Muscle layer of duodenum (tissue), 2 donors: Measurements from ENCODE around the gene FNDC3B.
A peak's percentile ranks its signal among the peaks of the same experiment; 100 is the strongest.

Experiments
- H3K27ac ChIP-seq: one replicate; pipeline ENCODE4 v1.7.0; 2013; ENCODE audit warnings: mild to moderate bottlenecking, low read length
- H3K27me3 ChIP-seq: one replicate; pipeline ENCODE4 v1.7.0; 2013; ENCODE audit warnings: low read depth, mild to moderate bottlenecking, control low read depth, low read length
- H3K36me3 ChIP-seq, 2 donors: one replicate each; pipeline ENCODE4 v1.7.0; 2013; ENCODE audit warnings: low read length in 2 of 2, control low read depth in 1 of 2, mild to moderate bottlenecking in 1 of 2; ENCODE audit not compliant: insufficient read depth in 2 of 2, control insufficient read depth in 1 of 2
- H3K4me1 ChIP-seq, 2 donors: one replicate each; pipeline ENCODE4 v1.7.0; 2013; ENCODE audit warnings: low read length in 2 of 2, mild to moderate bottlenecking in 2 of 2, control low read depth in 1 of 2, moderate library complexity in 1 of 2; ENCODE audit not compliant: insufficient read depth in 2 of 2, control insufficient read depth in 1 of 2
- H3K4me3 ChIP-seq, 2 donors: one replicate each; pipeline ENCODE4 v1.7.0; 2013; ENCODE audit warnings: low read length in 2 of 2, low read depth in 1 of 2, mild to moderate bottlenecking in 1 of 2
- H3K9me3 ChIP-seq, 2 donors: one replicate each; pipeline ENCODE4 v1.7.0; 2013; ENCODE audit warnings: low read length in 2 of 2, control low read depth in 1 of 2, mild to moderate bottlenecking in 1 of 2; ENCODE audit not compliant: control insufficient read depth in 1 of 2
- donor health status: healthy.

FNDC3B gene

DNA sequence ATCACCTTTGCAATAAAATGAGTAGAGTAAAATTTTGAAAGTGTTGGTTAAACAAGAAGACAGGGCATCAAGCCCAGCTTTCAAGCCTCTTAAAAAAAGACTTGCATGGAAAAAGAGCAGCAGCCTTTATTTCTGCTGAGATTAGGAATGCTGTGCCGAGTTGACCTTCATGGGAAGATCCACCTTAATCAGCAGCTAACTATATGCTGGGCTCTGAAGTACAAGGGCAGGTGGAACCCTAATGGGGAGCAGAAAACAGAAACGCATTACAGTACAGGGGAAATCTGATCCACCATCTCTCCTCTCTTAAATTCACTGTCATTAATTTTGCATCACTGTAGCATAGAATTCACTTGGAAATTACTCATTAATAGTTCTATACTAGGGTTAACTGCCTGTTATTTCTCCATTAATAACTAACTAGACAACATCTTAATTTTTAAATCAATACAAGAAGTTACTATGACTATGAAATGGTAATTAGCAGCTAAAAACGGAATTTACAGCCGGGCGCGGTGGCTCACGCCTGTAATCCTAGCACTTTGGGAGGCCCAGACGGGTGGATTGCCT is 275.3 kb downstream of the FNDC3B start:
- H3K4me3 ChIP-seq, result no peak overlapping the region
- H3K27me3 ChIP-seq, result no peaks in the 10 kb centered on the region
- H3K9me3 ChIP-seq, result no peaks in the 10 kb centered on the region
- peaks cover 33 to 41% of the 10 kb centered on the region in 2 donors for H3K4me1 ChIP-seq
- peak overlapping the region; percentile 71 for H3K27ac ChIP-seq
- H3K36me3 ChIP-seq, result peaks cover 12 to 38% of the 10 kb centered on the region in 2 donors

DNA sequence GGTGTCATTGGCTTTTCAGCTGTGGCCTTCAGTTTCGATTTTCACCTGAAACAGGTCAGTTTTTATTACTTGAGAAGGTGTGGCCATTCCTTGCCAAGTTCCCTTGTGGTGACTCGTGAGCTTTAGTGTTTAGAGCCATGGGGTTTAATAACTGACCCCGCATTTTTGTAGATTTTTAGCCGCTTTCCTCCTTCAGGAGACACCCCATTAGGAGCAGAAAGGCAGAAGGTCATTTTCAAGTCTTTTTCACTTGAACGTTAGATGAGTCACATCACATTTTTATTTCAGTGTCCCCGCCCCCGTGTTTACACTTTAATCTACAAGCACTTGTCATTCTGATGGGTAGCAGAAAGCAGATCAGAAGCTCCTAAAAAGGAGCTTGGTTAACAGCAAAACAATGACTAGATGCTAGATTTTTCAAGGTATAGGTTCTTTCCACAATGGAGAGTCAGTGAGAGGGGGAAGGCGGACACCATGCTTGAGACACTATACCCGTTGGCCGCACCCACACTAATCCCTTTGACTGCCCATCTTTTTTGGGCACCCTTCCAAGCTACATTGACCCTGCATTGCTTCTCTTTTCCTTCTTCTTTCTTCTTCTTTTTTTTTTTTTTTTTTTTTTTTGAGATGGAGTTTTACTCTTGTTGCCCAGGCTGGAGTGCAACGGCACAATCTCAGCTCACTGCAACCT is 276.2 kb downstream of the FNDC3B start:
- H3K27ac ChIP-seq, result peak overlapping the region; percentile 71
- H3K9me3 ChIP-seq, result no peaks in the 10 kb centered on the region
- peaks cover 7 to 30% of the 10 kb centered on the region in 2 donors for H3K36me3 ChIP-seq
- H3K4me3 ChIP-seq, result no peak overlapping the region
- H3K27me3 ChIP-seq, result no peaks in the 10 kb centered on the region
- peaks cover 38 to 50% of the 10 kb centered on the region in 2 donors for H3K4me1 ChIP-seq

GRCh38 chr3:172316758-172317157 is 277.4 kb downstream of the FNDC3B start:
- Histone ChIP-seq H3K4me3 (no peak overlapping the region), H3K27me3 (no peaks in the 10 kb centered on the region), H3K9me3 (no peaks in the 10 kb centered on the region), H3K4me1 (peaks cover 40 to 51% of the 10 kb centered on the region in 2 donors), H3K36me3 (peaks cover 6 to 22% of the 10 kb centered on the region in 2 donors), H3K27ac (peak overlapping the region; percentile 46)

DNA sequence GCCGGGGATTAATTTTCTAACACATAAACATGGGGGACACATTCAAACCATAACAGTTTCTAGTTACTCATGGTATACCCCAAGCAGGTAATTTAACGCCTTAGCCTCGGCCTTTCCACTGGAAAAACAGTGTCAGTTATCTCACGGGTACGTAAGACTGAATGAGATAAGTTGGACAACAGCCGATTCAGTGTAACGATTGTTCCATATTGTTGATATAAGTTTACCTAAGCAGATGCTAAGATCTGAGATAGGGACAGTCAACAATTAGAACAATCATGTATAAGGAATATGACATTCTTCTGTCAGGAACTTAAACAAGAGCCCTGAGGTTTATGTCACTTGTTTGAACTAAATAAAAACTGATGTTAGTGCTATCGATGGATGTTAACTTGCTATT is 278.1 kb downstream of the FNDC3B start:
- Histone ChIP-seq H3K27ac (peak overlapping the region; percentile 90), H3K4me3 (peak overlapping the region in 1 of 2 donors; percentile 6), H3K36me3 (peaks cover 6 to 22% of the 10 kb centered on the region in 2 donors), H3K4me1 (peaks cover 40 to 51% of the 10 kb centered on the region in 2 donors), H3K27me3 (no peaks in the 10 kb centered on the region), H3K9me3 (no peaks in the 10 kb centered on the region)

- Histone ChIP-seq H3K9me3 (no peaks in the 10 kb centered on the region), H3K4me1 (peaks cover 40 to 51% of the 10 kb centered on the region in 2 donors), H3K27me3 (no peaks in the 10 kb centered on the region), H3K4me3 (no peak overlapping the region), H3K36me3 (peaks cover 6 to 18% of the 10 kb centered on the region in 2 donors), H3K27ac (peak overlapping the region; percentile 90)
Measured at GRCh38 chr3:172317984-172318383, 278.6 kb downstream of the FNDC3B start.

DNA sequence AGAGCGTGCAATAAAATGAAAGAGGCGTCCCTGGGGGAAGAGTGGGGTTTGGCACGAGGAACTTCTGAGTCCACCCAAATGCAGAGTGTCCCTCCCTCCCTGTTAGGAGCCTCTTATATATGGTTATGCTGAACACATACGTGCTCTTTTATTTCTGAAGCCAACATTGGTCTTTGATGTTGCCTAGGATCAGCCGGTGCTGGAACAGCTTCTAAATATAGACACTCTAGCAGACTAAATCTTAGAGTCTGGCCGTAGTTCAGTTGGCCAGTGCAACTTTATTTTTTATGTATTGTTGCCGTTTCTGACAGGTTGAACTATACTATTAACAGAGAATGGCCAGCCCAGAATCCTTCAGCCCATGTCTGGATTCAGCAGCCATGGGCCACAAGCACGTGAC is 280.2 kb downstream of the FNDC3B start:
- Histone ChIP-seq H3K27me3 (no peaks in the 10 kb centered on the region), H3K36me3 (peaks cover 11 to 13% of the 10 kb centered on the region in 2 donors), H3K4me1 (peaks cover 40 to 49% of the 10 kb centered on the region in 2 donors), H3K4me3 (no peak overlapping the region), H3K27ac (peak overlapping the region; percentile 90), H3K9me3 (no peaks in the 10 kb centered on the region)

DNA sequence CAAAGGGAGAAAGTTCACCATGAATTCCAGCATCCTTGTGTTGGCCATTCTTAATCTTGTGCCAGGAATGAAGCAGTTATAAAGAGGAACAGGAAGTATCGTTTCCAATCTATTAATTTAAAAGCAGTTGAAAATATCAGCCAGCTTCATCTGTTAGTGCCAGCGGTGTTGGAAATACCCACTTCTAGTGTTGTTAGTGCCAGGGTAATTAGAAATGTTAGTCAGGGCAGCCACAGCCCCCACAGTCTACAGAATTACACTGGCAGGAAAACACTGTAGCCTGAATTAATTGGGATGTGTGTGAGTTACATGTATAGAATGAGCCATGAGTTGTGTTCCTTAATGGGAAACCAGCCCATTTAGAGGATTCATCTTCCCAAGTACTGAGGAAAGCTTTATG is 281.1 kb downstream of the FNDC3B start:
- H3K27me3 ChIP-seq, result no peaks in the 10 kb centered on the region
- H3K4me3 ChIP-seq, result no peak overlapping the region
- H3K36me3 ChIP-seq, result peaks cover 17 to 21% of the 10 kb centered on the region in 2 donors
- H3K27ac ChIP-seq, result no peak overlapping the region
- peaks cover 40 to 48% of the 10 kb centered on the region in 2 donors for H3K4me1 ChIP-seq
- no peaks in the 10 kb centered on the region for H3K9me3 ChIP-seq

GRCh38 chr3:172321035-172321434 is 281.7 kb downstream of the FNDC3B start:
- peaks cover 40 to 44% of the 10 kb centered on the region in 2 donors for H3K4me1 ChIP-seq
- H3K9me3 ChIP-seq, result no peaks in the 10 kb centered on the region
- H3K27me3 ChIP-seq, result no peaks in the 10 kb centered on the region
- H3K4me3 ChIP-seq, result no peak overlapping the region
- H3K36me3 ChIP-seq, result peaks cover 19 to 22% of the 10 kb centered on the region in 2 donors
- peak overlapping the region; percentile 40 for H3K27ac ChIP-seq

- Histone ChIP-seq H3K4me1 (peaks cover 13 to 20% of the 10 kb centered on the region in 2 donors), H3K4me3 (no peak overlapping the region), H3K27ac (no peak overlapping the region), H3K36me3 (peaks cover 24 to 30% of the 10 kb centered on the region in 2 donors), H3K27me3 (no peaks in the 10 kb centered on the region), H3K9me3 (no peaks in the 10 kb centered on the region)
Measured at GRCh38 chr3:172323894-172324610, 284.7 kb downstream of the FNDC3B start.

GRCh38 chr3:172324611-172325203 is 285.3 kb downstream of the FNDC3B start:
- Histone ChIP-seq H3K36me3 (peaks cover 30 to 36% of the 10 kb centered on the region in 2 donors), H3K27ac (no peak overlapping the region), H3K4me1 (peaks cover 7 to 15% of the 10 kb centered on the region in 2 donors), H3K4me3 (no peak overlapping the region), H3K27me3 (no peaks in the 10 kb centered on the region), H3K9me3 (no peaks in the 10 kb centered on the region)

DNA sequence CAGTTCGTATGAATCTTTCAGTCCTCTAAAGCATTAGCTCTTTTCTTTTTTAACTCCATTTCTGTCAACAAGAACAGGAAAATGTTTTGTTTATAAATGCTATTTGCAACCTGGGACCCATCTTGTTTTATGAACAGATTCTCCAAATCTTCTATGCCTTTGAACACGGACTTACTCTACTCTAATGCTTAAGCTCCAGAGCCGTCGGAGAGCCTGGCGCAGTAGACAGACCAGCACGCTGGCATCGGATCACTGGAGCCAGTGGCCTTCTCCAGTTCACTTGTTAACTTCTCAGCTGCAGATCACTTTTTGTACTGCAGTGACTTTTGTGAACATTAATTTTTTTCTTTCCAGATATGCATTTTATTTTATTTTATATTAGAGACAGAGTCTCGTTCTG is 286.1 kb downstream of the FNDC3B start:
- Histone ChIP-seq H3K4me1 (peaks cover 3 to 7% of the 10 kb centered on the region in 2 donors), H3K36me3 (peaks cover 35 to 41% of the 10 kb centered on the region in 2 donors), H3K9me3 (no peaks in the 10 kb centered on the region), H3K27me3 (no peaks in the 10 kb centered on the region), H3K4me3 (no peak overlapping the region), H3K27ac (no peak overlapping the region)
